T-helper 17 cell (primary cell): ENCODE data around the gene SCIN. TPM values are rescaled to one million over a fixed set of nuclear protein-coding genes. Genes with fewer than 3 reads are reported as not detected.
"Not testable (repeated sequence)": the region's sequence is repeated elsewhere in the genome, so short reads cannot be mapped to it uniquely, and the experiment has no call there.

Experiments
- ATAC-seq: fragments of 150-1000 bp; cut with Tn5 transposase; 2 replicates; pipeline ENCODE4 v1.10.0; 2021; ENCODE audit warnings: mild to moderate bottlenecking, moderate library complexity
- DNase-seq, 3 donors: peaks; one replicate each; pipeline versions ENCODE4 v3.0.0 to v3.0.0-alpha.2; 2020 to 2021
- H3K9me3 ChIP-seq: one replicate; pipeline ENCODE4 v1.7.0; 2013; ENCODE audit warnings: low read length, mild to moderate bottlenecking; ENCODE audit not compliant: control insufficient read depth, poor library complexity, severe bottlenecking
- H3K27ac Mint-ChIP-seq: one replicate; pipeline ENCODE4 v1.8.0; 2022; ENCODE audit warnings: mild to moderate bottlenecking, moderate library complexity, mixed read lengths
- H3K27me3 Mint-ChIP-seq: one replicate; pipeline ENCODE4 v1.8.0; 2022; ENCODE audit warnings: mixed read lengths
- H3K36me3 Mint-ChIP-seq: one replicate; pipeline ENCODE4 v1.8.0; 2022; ENCODE audit warnings: low read depth, mixed read lengths
- H3K4me1 Mint-ChIP-seq: one replicate; pipeline ENCODE4 v1.8.0; 2022; ENCODE audit warnings: mild to moderate bottlenecking, mixed read lengths
- H3K4me3 Mint-ChIP-seq: one replicate; pipeline ENCODE4 v1.8.0; 2022; ENCODE audit warnings: mild to moderate bottlenecking, moderate library complexity, mixed read lengths
- total RNA-seq, 4 donors: library from RNA in 2 of 4; stranded (reverse) in 2 of 4; gene quantifications; one replicate each; pipeline ENCODE4 v1.2.3 and lab custom pipeline; 2022 to 2026

SCIN gene
- total RNA-seq (under 1 TPM in 1 of 2 donors, not detected in 1; 0.15 TPM), total RNA-seq (lab: John Stamatoyannopoulos, UW) (0.15 to 0.81 reads per million in 2 donors)

GRCh38 chr7:12570534-12571461 is at the start of gene SCIN:
SCIN (plus strand) TSS chr7:12570720; CDS start chr7:12570787, 67 bp downstream.
- ATAC-seq = peak; percentile 77
- DNase-seq = peak in 1 of 3 donors; percentile 6
- no peaks in the 10 kb centered on the region for H3K9me3 ChIP-seq
- Mint-ChIP-seq H3K4me3 (peak within 1 kb of the TSS; percentile 92), H3K36me3 (peaks cover 13% of the 10 kb centered on the region), H3K27me3 (peaks cover 68% of the 10 kb centered on the region), H3K27ac (no peak within 1 kb of the TSS), H3K4me1 (peaks cover 18% of the 10 kb centered on the region)

GRCh38 chr7:12524794-12525386 is 45.6 kb upstream of the SCIN start:
- Mint-ChIP-seq H3K4me3 (no peak overlapping the region), H3K27ac (no peak overlapping the region), H3K4me1 (no peaks in the 10 kb centered on the region), H3K27me3 (peaks cover 44% of the 10 kb centered on the region), H3K36me3 (no peaks in the 10 kb centered on the region)
- DNase-seq (no peak), ATAC-seq (no peak)
- no peaks in the 10 kb centered on the region for H3K9me3 ChIP-seq

GRCh38 chr7:12526693-12527092 is 43.8 kb upstream of the SCIN start:
- H3K4me1 Mint-ChIP-seq, DNase-seq, ATAC-seq, H3K36me3 Mint-ChIP-seq, H3K9me3 ChIP-seq, H3K4me3 Mint-ChIP-seq, H3K27ac Mint-ChIP-seq: not testable (repeated sequence)
- H3K27me3 Mint-ChIP-seq = peaks cover 30% of the 10 kb centered on the region

- H3K27ac Mint-ChIP-seq, H3K36me3 Mint-ChIP-seq, H3K9me3 ChIP-seq, ATAC-seq, H3K4me3 Mint-ChIP-seq, H3K4me1 Mint-ChIP-seq, DNase-seq: not testable (repeated sequence)
- peaks cover 29% of the 10 kb centered on the region for H3K27me3 Mint-ChIP-seq
Observed at GRCh38 chr7:12527670-12528069, 42.9 kb upstream of the SCIN start.

- DNase-seq = no peak
- H3K9me3 ChIP-seq = no peaks in the 10 kb centered on the region
- Mint-ChIP-seq H3K4me3 (no peak overlapping the region), H3K36me3 (no peaks in the 10 kb centered on the region), H3K27ac (no peak overlapping the region), H3K4me1 (no peaks in the 10 kb centered on the region), H3K27me3 (peaks cover 31% of the 10 kb centered on the region)
- no peak for ATAC-seq
Observed at GRCh38 chr7:12529971-12530710, 40.4 kb upstream of the SCIN start.

- Mint-ChIP-seq H3K27ac (no peak overlapping the region), H3K4me1 (no peaks in the 10 kb centered on the region), H3K4me3 (no peak overlapping the region), H3K27me3 (peaks cover 31% of the 10 kb centered on the region), H3K36me3 (no peaks in the 10 kb centered on the region)
- H3K9me3 ChIP-seq = no peaks in the 10 kb centered on the region
- no peak for ATAC-seq
- DNase-seq = no peak
Observed at GRCh38 chr7:12531784-12532183, 38.7 kb upstream of the SCIN start.

GRCh38 chr7:12534046-12534445 is 36.5 kb upstream of the SCIN start:
- DNase-seq = no peak
- Mint-ChIP-seq H3K4me1 (no peaks in the 10 kb centered on the region), H3K4me3 (no peak overlapping the region), H3K27ac (no peak overlapping the region), H3K27me3 (peaks cover 31% of the 10 kb centered on the region), H3K36me3 (no peaks in the 10 kb centered on the region)
- no peak for ATAC-seq
- H3K9me3 ChIP-seq = no peaks in the 10 kb centered on the region

- Mint-ChIP-seq H3K27me3 (peaks cover 13% of the 10 kb centered on the region), H3K4me3 (no peak overlapping the region), H3K4me1 (no peaks in the 10 kb centered on the region), H3K36me3 (no peaks in the 10 kb centered on the region), H3K27ac (no peak overlapping the region)
- ATAC-seq (no peak), DNase-seq (no peak)
- H3K9me3 ChIP-seq = no peaks in the 10 kb centered on the region
Observed at GRCh38 chr7:12539681-12540080, 30.8 kb upstream of the SCIN start.

- Mint-ChIP-seq H3K27ac (no peak overlapping the region), H3K27me3 (peaks cover 11% of the 10 kb centered on the region), H3K4me3 (no peak overlapping the region), H3K36me3 (no peaks in the 10 kb centered on the region), H3K4me1 (no peaks in the 10 kb centered on the region)
- ATAC-seq (no peak), DNase-seq (no peak)
- no peaks in the 10 kb centered on the region for H3K9me3 ChIP-seq
Observed at GRCh38 chr7:12540850-12541249, 29.7 kb upstream of the SCIN start.

- Mint-ChIP-seq H3K27ac (no peak overlapping the region), H3K27me3 (peaks cover 11% of the 10 kb centered on the region)
Observed at GRCh38 chr7:12543586-12543985, 26.9 kb upstream of the SCIN start.

GRCh38 chr7:12549106-12549505 is 21.4 kb upstream of the SCIN start:
- H3K9me3 ChIP-seq = no peaks in the 10 kb centered on the region
- Mint-ChIP-seq H3K36me3 (no peaks in the 10 kb centered on the region), H3K4me3 (no peak overlapping the region), H3K27ac (no peak overlapping the region), H3K4me1 (no peaks in the 10 kb centered on the region), H3K27me3 (peaks cover 6% of the 10 kb centered on the region)
- DNase-seq (no peak), ATAC-seq (no peak)

More at GRCh38 chr7:12543586-12543985, 26.9 kb upstream of the SCIN start:
- no peaks in the 10 kb centered on the region for H3K9me3 ChIP-seq
- H3K4me1 Mint-ChIP-seq = no peaks in the 10 kb centered on the region
- no peak overlapping the region for H3K4me3 Mint-ChIP-seq
- DNase-seq = no peak
- ATAC-seq = no peak
- no peaks in the 10 kb centered on the region for H3K36me3 Mint-ChIP-seq

GRCh38 chr7:12550956-12551355 is 19.6 kb upstream of the SCIN start:
- H3K4me3 Mint-ChIP-seq = no peak overlapping the region
- DNase-seq (no peak), ATAC-seq (no peak)
- peaks cover 10% of the 10 kb centered on the region for H3K27me3 Mint-ChIP-seq
- H3K36me3 Mint-ChIP-seq = no peaks in the 10 kb centered on the region
- no peak overlapping the region for H3K27ac Mint-ChIP-seq
- no peaks in the 10 kb centered on the region for H3K9me3 ChIP-seq
- no peaks in the 10 kb centered on the region for H3K4me1 Mint-ChIP-seq

GRCh38 chr7:12552876-12553275 is 17.6 kb upstream of the SCIN start:
- no peak overlapping the region for H3K4me3 Mint-ChIP-seq
- H3K27ac Mint-ChIP-seq = no peak overlapping the region
- H3K36me3 Mint-ChIP-seq = no peaks in the 10 kb centered on the region
- ATAC-seq (no peak), DNase-seq (no peak)
- peaks cover 11% of the 10 kb centered on the region for H3K27me3 Mint-ChIP-seq
- H3K4me1 Mint-ChIP-seq = no peaks in the 10 kb centered on the region
- no peaks in the 10 kb centered on the region for H3K9me3 ChIP-seq
